Measurements from ENCODE around the gene PRPF19.

DNA sequence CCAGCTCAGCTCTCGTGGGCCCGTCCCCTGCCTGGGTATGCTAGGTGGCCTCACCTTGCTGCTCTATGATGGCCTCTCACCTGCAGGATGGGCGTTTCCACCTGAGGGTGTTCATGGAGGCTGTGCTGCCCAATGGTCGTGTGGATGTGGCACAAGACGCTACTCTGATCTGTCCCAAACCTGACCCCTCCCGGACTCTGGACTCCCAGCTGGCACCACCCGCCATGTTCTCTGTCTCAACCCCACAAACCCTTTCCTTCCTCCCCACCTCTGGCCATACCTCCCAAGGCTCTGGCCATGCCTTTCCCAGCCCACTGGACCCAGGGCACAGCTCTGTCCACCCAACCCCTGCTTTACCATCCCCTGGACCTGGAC, 36.9 kb downstream of the PRPF19 start:
- TF ChIP-seq, protein P1, sequence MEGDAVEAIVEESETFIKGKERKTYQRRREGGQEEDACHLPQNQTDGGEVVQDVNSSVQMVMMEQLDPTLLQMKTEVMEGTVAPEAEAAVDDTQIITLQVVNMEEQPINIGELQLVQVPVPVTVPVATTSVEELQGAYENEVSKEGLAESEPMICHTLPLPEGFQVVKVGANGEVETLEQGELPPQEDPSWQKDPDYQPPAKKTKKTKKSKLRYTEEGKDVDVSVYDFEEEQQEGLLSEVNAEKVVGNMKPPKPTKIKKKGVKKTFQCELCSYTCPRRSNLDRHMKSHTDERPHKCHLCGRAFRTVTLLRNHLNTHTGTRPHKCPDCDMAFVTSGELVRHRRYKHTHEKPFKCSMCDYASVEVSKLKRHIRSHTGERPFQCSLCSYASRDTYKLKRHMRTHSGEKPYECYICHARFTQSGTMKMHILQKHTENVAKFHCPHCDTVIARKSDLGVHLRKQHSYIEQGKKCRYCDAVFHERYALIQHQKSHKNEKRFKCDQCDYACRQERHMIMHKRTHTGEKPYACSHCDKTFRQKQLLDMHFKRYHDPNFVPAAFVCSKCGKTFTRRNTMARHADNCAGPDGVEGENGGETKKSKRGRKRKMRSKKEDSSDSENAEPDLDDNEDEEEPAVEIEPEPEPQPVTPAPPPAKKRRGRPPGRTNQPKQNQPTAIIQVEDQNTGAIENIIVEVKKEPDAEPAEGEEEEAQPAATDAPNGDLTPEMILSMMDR (IDR thresholded peaks at IDR 0.05; ENCODE audit: low read depth, low read length, poor library complexity, severe bottlenecking), result no peak
- TF ChIP-seq EZH2phosphoT487 (IDR thresholded peaks at IDR 0.05; ENCODE audit: borderline replicate concordance, low read length), result no peak
